CD4-positive, CD25-positive, alpha-beta regulatory T cell (primary cell): Measurements from ENCODE around the gene CDCP1. TPM values are rescaled to one million over a fixed set of nuclear protein-coding genes. Genes with fewer than 3 reads are reported as not detected.

ENCODE experiments used
- ATAC-seq, 2 donors: fragments of 150-1000 bp; cut with Tn5 transposase; one replicate each; pipeline ENCODE4 v1.10.0; 2021; ENCODE audit warnings: low read depth in 2 of 2, moderate number of reproducible peaks in 2 of 2, moderate library complexity in 1 of 2
- DNase-seq, 3 donors: peaks; one replicate each; pipeline versions ENCODE4 v3.0.0 to v3.0.0-alpha.2; 2012 to 2022; ENCODE audit warnings: mixed read lengths in 1 of 3
- H3K27ac ChIP-seq: one replicate; pipeline ENCODE4 v1.7.0; 2013; ENCODE audit warnings: mild to moderate bottlenecking, low read length; ENCODE audit not compliant: insufficient read depth, poor library complexity, severe bottlenecking
- H3K27me3 ChIP-seq: one replicate; pipeline ENCODE4 v1.7.0; 2013; ENCODE audit warnings: low read length; ENCODE audit not compliant: control insufficient read depth, insufficient read depth
- H3K36me3 ChIP-seq: one replicate; pipeline ENCODE4 v1.7.0; 2013; ENCODE audit warnings: mild to moderate bottlenecking, low read length, moderate library complexity; ENCODE audit not compliant: control insufficient read depth, insufficient read depth
- H3K4me1 ChIP-seq: 2 replicates; pipeline ENCODE4 v1.7.0; 2013; ENCODE audit warnings: mild to moderate bottlenecking, low read length; ENCODE audit not compliant: insufficient read depth, control insufficient read depth, poor library complexity, severe bottlenecking
- H3K4me3 ChIP-seq: one replicate; pipeline ENCODE4 v1.7.0; 2013; ENCODE audit warnings: low read depth, mild to moderate bottlenecking, low read length, moderate library complexity
- H3K9me3 ChIP-seq, 2 experiments: 1 replicate in 1 of 2; 2 replicates in 1 of 2; pipeline ENCODE4 v1.7.0; 2013; ENCODE audit warnings: low read length in 2 of 2, mild to moderate bottlenecking in 1 of 2, moderate library complexity in 1 of 2; ENCODE audit not compliant: control insufficient read depth in 2 of 2
- H3K27ac Mint-ChIP-seq, 3 donors: one replicate each; pipeline ENCODE4 v1.8.0; 2020 to 2022; ENCODE audit warnings: mild to moderate bottlenecking in 3 of 3, mixed read lengths in 3 of 3, moderate library complexity in 2 of 3
- H3K27me3 Mint-ChIP-seq: one replicate; pipeline ENCODE4 v1.8.0; 2022; ENCODE audit warnings: mild to moderate bottlenecking, mixed read lengths
- H3K36me3 Mint-ChIP-seq: one replicate; pipeline ENCODE4 v1.8.0; 2020; ENCODE audit warnings: mixed read lengths
- H3K4me1 Mint-ChIP-seq, 4 donors: one replicate each; pipeline ENCODE4 v1.8.0; 2020 to 2022; ENCODE audit warnings: mixed read lengths in 4 of 4, mild to moderate bottlenecking in 1 of 4
- H3K4me3 Mint-ChIP-seq, 4 donors: one replicate each; pipeline ENCODE4 v1.8.0; 2020 to 2022; ENCODE audit warnings: mild to moderate bottlenecking in 4 of 4, mixed read lengths in 4 of 4, moderate library complexity in 3 of 4
- H3K9me3 Mint-ChIP-seq, 7 donors: one replicate each; pipeline ENCODE4 v1.8.0; 2020 to 2022; ENCODE audit warnings: mixed read lengths in 7 of 7, mild to moderate bottlenecking in 3 of 7, moderate library complexity in 2 of 7
- polyA plus RNA-seq, 4 donors: library from polyadenylated mRNA; unstranded; fragments of 300-500 nt; fragmentation: Illumina TruSeq; gene quantifications; one replicate each; pipeline ENCODE4 v1.2.3, GENCODE V29; 2021
- total RNA-seq: library from RNA; stranded (reverse); gene quantifications from one replicate; pipeline ENCODE4 v1.2.3, GENCODE V29; 2022

CDCP1 gene
- total and polyA plus RNA-seq, 5 donors from 2014 or later = 0.47 to 2.5 (median 0.93) TPM

- H3K4me3 ChIP-seq = no peak overlapping the region
- H3K4me3 Mint-ChIP-seq = no peak overlapping the region
- DNase-seq (no peak), ATAC-seq (no peak)
- H3K36me3 ChIP-seq = no peaks in the 10 kb centered on the region
- H3K27me3 Mint-ChIP-seq = peaks cover 12% of the 10 kb centered on the region
- H3K9me3 ChIP-seq = no peaks in the 10 kb centered on the region
- H3K36me3 Mint-ChIP-seq = no peaks in the 10 kb centered on the region
- peaks cover 0 to 5% (median 2%) of the 10 kb centered on the region in 4 donors for H3K4me1 Mint-ChIP-seq
- H3K27ac ChIP-seq = no peak overlapping the region
- H3K4me1 ChIP-seq = no peaks in the 10 kb centered on the region
- H3K27ac Mint-ChIP-seq = no peak overlapping the region
- peaks cover 7% of the 10 kb centered on the region for H3K27me3 ChIP-seq
- no peaks in the 10 kb centered on the region for H3K9me3 Mint-ChIP-seq
Measured at GRCh38 chr3:45071075-45071474, 75.1 kb downstream of the CDCP1 start.

GRCh38 chr3:45067941-45068340 lies 78.2 kb downstream of the CDCP1 start:
- Histone ChIP-seq H3K27ac (no peak overlapping the region), H3K27me3 (peaks cover 7% of the 10 kb centered on the region), H3K4me3 (no peak overlapping the region), H3K9me3 (no peaks in the 10 kb centered on the region), H3K36me3 (no peaks in the 10 kb centered on the region), H3K4me1 (peaks cover 11% of the 10 kb centered on the region)
- H3K4me1 Mint-ChIP-seq = peaks cover 14 to 23% (median 17%) of the 10 kb centered on the region in 4 donors
- H3K36me3 Mint-ChIP-seq = no peaks in the 10 kb centered on the region
- peaks cover 16% of the 10 kb centered on the region for H3K27me3 Mint-ChIP-seq
- ATAC-seq (no peak), DNase-seq (no peak)
- no peaks in the 10 kb centered on the region for H3K9me3 Mint-ChIP-seq
- H3K27ac Mint-ChIP-seq = no peak overlapping the region
- no peak overlapping the region for H3K4me3 Mint-ChIP-seq

GRCh38 chr3:45067486-45067885 lies 78.7 kb downstream of the CDCP1 start:
- Histone ChIP-seq H3K27me3 (peaks cover 7% of the 10 kb centered on the region), H3K4me1 (peaks cover 11% of the 10 kb centered on the region), H3K27ac (no peak overlapping the region), H3K9me3 (no peaks in the 10 kb centered on the region), H3K4me3 (no peak overlapping the region), H3K36me3 (no peaks in the 10 kb centered on the region)
- Mint-ChIP-seq H3K27ac (no peak overlapping the region), H3K27me3 (peaks cover 16% of the 10 kb centered on the region), H3K36me3 (no peaks in the 10 kb centered on the region), H3K4me3 (no peak overlapping the region), H3K4me1 (peaks cover 14 to 23% (median 17%) of the 10 kb centered on the region in 4 donors), H3K9me3 (no peaks in the 10 kb centered on the region)
- DNase-seq (no peak), ATAC-seq (no peak)

GRCh38 chr3:45066109-45066801 lies 79.9 kb downstream of the CDCP1 start:
- ATAC-seq = no peak

GRCh38 chr3:45065373-45065720 lies 80.8 kb downstream of the CDCP1 start:
- Mint-ChIP-seq H3K27ac (no peak overlapping the region), H3K27me3 (peaks cover 16% of the 10 kb centered on the region), H3K9me3 (no peaks in the 10 kb centered on the region), H3K4me3 (peak overlapping the region in 1 of 4 donors; percentile 35), H3K36me3 (no peaks in the 10 kb centered on the region), H3K4me1 (peaks cover 14 to 23% (median 17%) of the 10 kb centered on the region in 4 donors)
- no peak overlapping the region for H3K4me3 ChIP-seq
- H3K4me1 ChIP-seq = peaks cover 11% of the 10 kb centered on the region
- no peaks in the 10 kb centered on the region for H3K9me3 ChIP-seq
- H3K27me3 ChIP-seq = peaks cover 7% of the 10 kb centered on the region
- H3K36me3 ChIP-seq = no peaks in the 10 kb centered on the region
- DNase-seq (no peak), ATAC-seq (no peak)
- H3K27ac ChIP-seq = no peak overlapping the region

More at GRCh38 chr3:45066109-45066801, 79.9 kb downstream of the CDCP1 start:
- DNase-seq = no peak
- H3K4me3 Mint-ChIP-seq = no peak overlapping the region
- Histone ChIP-seq H3K9me3 (no peaks in the 10 kb centered on the region), H3K4me1 (peaks cover 11% of the 10 kb centered on the region), H3K4me3 (no peak overlapping the region), H3K27me3 (peaks cover 7% of the 10 kb centered on the region), H3K27ac (no peak overlapping the region), H3K36me3 (no peaks in the 10 kb centered on the region)
- no peaks in the 10 kb centered on the region for H3K36me3 Mint-ChIP-seq
- H3K9me3 Mint-ChIP-seq = no peaks in the 10 kb centered on the region
- H3K27ac Mint-ChIP-seq = peak overlapping the region in 1 of 3 donors; percentile 20
- H3K27me3 Mint-ChIP-seq = peaks cover 16% of the 10 kb centered on the region
- peaks cover 14 to 23% (median 17%) of the 10 kb centered on the region in 4 donors for H3K4me1 Mint-ChIP-seq

GRCh38 chr3:45064512-45065372 lies 81.4 kb downstream of the CDCP1 start:
- Histone ChIP-seq H3K27me3 (peaks cover 7% of the 10 kb centered on the region), H3K36me3 (no peaks in the 10 kb centered on the region), H3K9me3 (no peaks in the 10 kb centered on the region), H3K4me1 (peaks cover 11% of the 10 kb centered on the region), H3K27ac (no peak overlapping the region), H3K4me3 (peak overlapping the region; percentile 66)
- peaks cover 16% of the 10 kb centered on the region for H3K27me3 Mint-ChIP-seq
- no peaks in the 10 kb centered on the region for H3K36me3 Mint-ChIP-seq
- peak overlapping the region; percentile 23 to 70 (median 65) for H3K27ac Mint-ChIP-seq
- H3K4me3 Mint-ChIP-seq = peak overlapping the region; percentile 15 to 75 (median 55)
- peak; percentile 63 to 74 for ATAC-seq
- peak in 1 of 3 donors; percentile 90 for DNase-seq
- H3K4me1 Mint-ChIP-seq = peaks cover 14 to 23% (median 17%) of the 10 kb centered on the region in 4 donors
- no peaks in the 10 kb centered on the region for H3K9me3 Mint-ChIP-seq

- peaks cover 11% of the 10 kb centered on the region for H3K4me1 ChIP-seq
- peaks cover 3% of the 10 kb centered on the region for H3K27me3 ChIP-seq
- H3K36me3 ChIP-seq = no peaks in the 10 kb centered on the region
- no peaks in the 10 kb centered on the region for H3K9me3 ChIP-seq
- Mint-ChIP-seq H3K27me3 (peaks cover 8% of the 10 kb centered on the region), H3K4me3 (no peak overlapping the region), H3K27ac (no peak overlapping the region), H3K36me3 (no peaks in the 10 kb centered on the region), H3K9me3 (no peaks in the 10 kb centered on the region), H3K4me1 (peaks cover 12 to 22% (median 17%) of the 10 kb centered on the region in 4 donors)
- H3K27ac ChIP-seq = no peak overlapping the region
- no peak overlapping the region for H3K4me3 ChIP-seq
- ATAC-seq (no peak), DNase-seq (no peak)
Measured at GRCh38 chr3:45062697-45063070, 83.5 kb downstream of the CDCP1 start.
